Liver (tissue), 9 donors: ENCODE results near the gene CNST. TPM values are rescaled to one million over a fixed set of nuclear protein-coding genes. Genes with fewer than 3 reads are reported as not detected.

Experiments used
- DNase-seq: peaks from one replicate; pipeline ENCODE4 v3.0.0-alpha.2; 2017; ENCODE audit warnings: low spot score
- H3K27ac ChIP-seq, 2 donors: one replicate each; pipeline ENCODE4 v1.7.0; 2013; ENCODE audit warnings: inconsistent platforms in 2 of 2, low read length in 2 of 2, control low read depth in 1 of 2, low read depth in 1 of 2, mild to moderate bottlenecking in 1 of 2
- H3K27me3 ChIP-seq, 4 donors: one replicate each; pipeline versions ENCODE4 v1.6.1 to v1.7.0; 2013; ENCODE audit warnings: low read length in 3 of 4, inconsistent platforms in 1 of 4, mild to moderate bottlenecking in 1 of 4, moderate library complexity in 1 of 4; ENCODE audit not compliant: control insufficient read depth in 4 of 4, insufficient read depth in 4 of 4
- H3K36me3 ChIP-seq, 4 donors: one replicate each; pipeline versions ENCODE4 v1.6.1 to v1.7.0; 2013; ENCODE audit warnings: low read length in 3 of 4, mild to moderate bottlenecking in 3 of 4, low read depth in 1 of 4, moderate library complexity in 1 of 4; ENCODE audit not compliant: control insufficient read depth in 4 of 4, insufficient read depth in 3 of 4
- H3K4me1 ChIP-seq, 4 donors: one replicate each; pipeline versions ENCODE4 v1.6.1 to v1.7.0; 2013; ENCODE audit warnings: low read length in 3 of 4, mild to moderate bottlenecking in 3 of 4, moderate library complexity in 1 of 4; ENCODE audit not compliant: control insufficient read depth in 4 of 4, insufficient read depth in 4 of 4
- H3K4me3 ChIP-seq, 3 donors: one replicate each; pipeline versions ENCODE4 v1.6.1 to v1.7.0; 2013; ENCODE audit warnings: low read length in 3 of 3, control low read depth in 1 of 3, low read depth in 1 of 3, mild to moderate bottlenecking in 1 of 3
- H3K9ac ChIP-seq, 2 donors: one replicate each; pipeline ENCODE4 v1.7.0; 2013; ENCODE audit warnings: low read length in 2 of 2, mild to moderate bottlenecking in 2 of 2, moderate library complexity in 2 of 2, control low read depth in 1 of 2, low read depth in 1 of 2
- H3K9me3 ChIP-seq, 4 donors: one replicate each; pipeline versions ENCODE4 v1.6.1 to v1.7.0; 2013; ENCODE audit warnings: low read length in 3 of 4; ENCODE audit not compliant: control insufficient read depth in 4 of 4
- ATF3 ChIP-seq: IDR thresholded peaks from 2 replicates; pipeline ENCODE4 v1.6.1; 2016; ENCODE audit warnings: antibody characterized with exemption
- CTCF ChIP-seq: fragments of 150-350 bp; IDR thresholded peaks from 2 replicates; pipeline ENCODE4 v1.5.1; 2017; ENCODE audit warnings: improper control_type of control experiment, low read depth, low read length; ENCODE audit not compliant: missing input control
- EGR1 ChIP-seq, 2 donors: IDR thresholded peaks; 2 replicates each; pipeline ENCODE4 v1.6.1; 2016 to 2018; ENCODE audit warnings: antibody characterized with exemption in 2 of 2, low read depth in 2 of 2
- FOXA1 ChIP-seq: IDR thresholded peaks from 2 replicates; pipeline ENCODE4 v1.6.1; 2016; ENCODE audit warnings: antibody characterized with exemption
- FOXA2 ChIP-seq: IDR thresholded peaks from 2 replicates; pipeline ENCODE4 v1.6.1; 2016; ENCODE audit warnings: antibody characterized with exemption
- GABPA ChIP-seq, 2 donors: IDR thresholded peaks in 1 of 2; conservative IDR thresholded peaks in 1 of 2; 2 replicates each; pipeline ENCODE4 v1.6.1; 2016; ENCODE audit warnings: antibody characterized with exemption in 2 of 2, mild to moderate bottlenecking in 1 of 2, moderate library complexity in 1 of 2
- HNF4A ChIP-seq, 2 donors: conservative IDR thresholded peaks; 2 replicates each; pipeline ENCODE4 v1.6.1; 2016; ENCODE audit warnings: antibody characterized with exemption in 2 of 2, mild to moderate bottlenecking in 2 of 2
- HNF4G ChIP-seq: IDR thresholded peaks from 2 replicates; pipeline ENCODE4 v1.6.1; 2016; ENCODE audit warnings: antibody characterized with exemption
- JUND ChIP-seq, 2 donors: IDR thresholded peaks; 2 replicates each; pipeline ENCODE4 v1.6.1; 2016; ENCODE audit warnings: antibody characterized with exemption in 2 of 2
- MAX ChIP-seq: IDR thresholded peaks from 2 replicates; pipeline ENCODE4 v1.6.1; 2016; ENCODE audit warnings: antibody characterized with exemption
- NR2F2 ChIP-seq: IDR thresholded peaks from 2 replicates; pipeline ENCODE4 v1.6.1; 2016; ENCODE audit warnings: antibody characterized with exemption
- RXRA ChIP-seq, 2 donors: IDR thresholded peaks; 2 replicates each; pipeline ENCODE4 v1.6.1; 2017 to 2018; ENCODE audit warnings: antibody characterized with exemption in 2 of 2, mild to moderate bottlenecking in 1 of 2
- TAF1 ChIP-seq: conservative IDR thresholded peaks from 2 replicates; pipeline ENCODE4 v1.6.1; 2016; ENCODE audit warnings: antibody characterized with exemption, mild to moderate bottlenecking
- ZBTB33 ChIP-seq: IDR thresholded peaks from 2 replicates; pipeline ENCODE4 v1.6.1; 2016; ENCODE audit warnings: antibody characterized with exemption
- WGBS: extraction: QIAGEN DNeasy Blood & Tissue Kit; methylation state at CpG from one replicate; pipeline ENCODE4 v1.1.7; 2013; 5-methylcytosine and 5-hydroxymethylcytosine counted together
- polyA plus RNA-seq, 2 donors: library from polyadenylated mRNA; stranded (reverse) in 1 of 2; unstranded in 1 of 2; fragments of 200-250 nt in 1 of 2; fragments of >200 nt in 1 of 2; fragmentation: Nextera tagmentation in 1 of 2; extraction: Ambion mirVana in 1 of 2; gene quantifications; one replicate each; pipeline versions ENCODE4 v1.2.1 to v1.2.3, GENCODE V29; 2013 to 2015
- total RNA-seq, 2 donors: library from RNA; depleted of rRNA; stranded (reverse); fragments of >200 nt; gene quantifications; one replicate each; pipeline ENCODE4 v1.2.3, GENCODE V29; 2014
- donor health status: healthy.
- donor health status: healthy.
- donor health status: healthy.
- donor health status: healthy.
- donor health status: healthy.

CNST gene
- total and polyA plus RNA-seq, 4 donors: 6.1 to 36.3 (median 12.1) TPM

GRCh38 chr1:246573491-246573890 is 7.2 kb downstream of the CNST start (continued):
- TF ChIP-seq HNF4A (conservative IDR thresholded peaks at IDR 0.05) (no peak), FOXA1 (no peak), RXRA (IDR thresholded peaks at IDR 0.05) (no peak), MAX (no peak), NR2F2 (no peak), ZBTB33 (no peak), EGR1 (IDR thresholded peaks at IDR 0.05; ENCODE audit: low read depth in 2 of 2) (no peak), GABPA (IDR thresholded peaks at IDR 0.05 in 1 of 2, conservative IDR thresholded peaks at IDR 0.05 in 1 of 2) (no peak)

- H3K4me3 ChIP-seq: no peak overlapping the region
- TF ChIP-seq TAF1 (no peak), FOXA1 (no peak), FOXA2 (no peak), JUND (IDR thresholded peaks at IDR 0.05) (no peak), ATF3 (no peak)
- H3K9ac ChIP-seq: no peak overlapping the region
- no peak for DNase-seq
- H3K4me1 ChIP-seq: peaks cover 0 to 8% (median 4%) of the 10 kb centered on the region in 4 donors
- no peaks in the 10 kb centered on the region for H3K27me3 ChIP-seq
- no peaks in the 10 kb centered on the region for H3K36me3 ChIP-seq
- H3K9me3 ChIP-seq: no peaks in the 10 kb centered on the region
- WGBS: 95% methylated on average over 3 of the region's 3 CpGs
- H3K27ac ChIP-seq: no peak overlapping the region
These were observed 10.4 kb downstream of the CNST start for GRCh38 chr1:246576709-246577032.

GRCh38 chr1:246577082-246577719 is 10.9 kb downstream of the CNST start:
- Histone ChIP-seq H3K9me3 (no peaks in the 10 kb centered on the region), H3K27ac (peak overlapping the region in 1 of 2 donors; percentile 7), H3K4me3 (no peak overlapping the region), H3K9ac (no peak overlapping the region), H3K27me3 (no peaks in the 10 kb centered on the region), H3K4me1 (peaks cover 0 to 11% (median 7%) of the 10 kb centered on the region in 4 donors), H3K36me3 (no peaks in the 10 kb centered on the region)
- DNase-seq: no peak
- 72% methylated on average over 5 of the region's 5 CpGs for WGBS
- TF ChIP-seq CTCF (no peak), JUND (IDR thresholded peaks at IDR 0.05) (no peak), FOXA1 (no peak), ZBTB33 (no peak), HNF4G (no peak), HNF4A (conservative IDR thresholded peaks at IDR 0.05) (no peak), MAX (no peak)
